Vagina (tissue), 2 donors: ENCODE results near the gene PDE3A. TPM values are rescaled to one million over a fixed set of nuclear protein-coding genes. Genes with fewer than 3 reads are reported as not detected.

Experiments
- DNase-seq, 2 donors: peaks; one replicate each; pipeline ENCODE4 v3.0.0-alpha.2; 2017; ENCODE audit errors: extremely low spot score in 2 of 2
- H3K27ac ChIP-seq: fragments of 200-600 bp; sonication (generic); one replicate; pipeline ENCODE4 v1.5.1; 2019
- H3K27me3 ChIP-seq: fragments of 200-600 bp; sonication (generic); one replicate; pipeline ENCODE4 v1.5.1; 2019
- H3K36me3 ChIP-seq, 2 donors: fragments of 200-600 bp; sonication (generic); one replicate each; pipeline ENCODE4 v1.5.1; 2017 to 2019
- H3K4me1 ChIP-seq: fragments of 200-600 bp; sonication (generic); one replicate; pipeline ENCODE4 v1.5.1; 2019
- H3K4me3 ChIP-seq, 2 donors: fragments of 200-600 bp; sonication (generic); 1 replicate in 1 of 2; 2 replicates in 1 of 2; pipeline ENCODE4 v1.5.1; 2016 to 2019
- H3K9me3 ChIP-seq: fragments of 200-600 bp; sonication (generic); one replicate; pipeline ENCODE4 v1.5.1; 2019
- CTCF ChIP-seq, 3 experiments: fragments of 450-650 bp in 2 of 3; fragments of 200-600 bp in 1 of 3; sonication (generic) in 1 of 3; IDR thresholded peaks; one replicate each; pipeline ENCODE4 v1.5.1; 2017 to 2019; ENCODE audit warnings: antibody characterized with exemption in 3 of 3, mild to moderate bottlenecking in 2 of 3, moderate library complexity in 2 of 3
- POLR2A ChIP-seq, 2 donors: fragments of 450-650 bp; IDR thresholded peaks; one replicate each; pipeline ENCODE4 v1.6.1; 2017; ENCODE audit warnings: antibody characterized with exemption in 2 of 2, mild to moderate bottlenecking in 2 of 2, moderate library complexity in 2 of 2
- POLR2AphosphoS5 ChIP-seq, 2 donors: sonication (generic); formaldehyde crosslinking; IDR thresholded peaks; one replicate each; pipeline ENCODE4 v1.9.0; 2017; ENCODE audit warnings: antibody characterized with exemption in 2 of 2, mild to moderate bottlenecking in 2 of 2, low read depth in 1 of 2; ENCODE audit not compliant: insufficient read depth in 1 of 2
- intact Hi-C: fragments of 100-400 bp; cut with DNase I; formaldehyde crosslinking; loops from one replicate; pipeline ENCODE4 v1.15.1; 2023
- total RNA-seq: library from RNA; depleted of rRNA; stranded (reverse); fragments of >200 nt; gene quantifications from one replicate; pipeline ENCODE4 v1.2.3, GENCODE V29; 2016

PDE3A gene
- total RNA-seq, 1 donor from 2014 or later: 9.6 TPM

GRCh38 chr12:20501958-20502357 is 133.6 kb downstream of the PDE3A start:
- Histone ChIP-seq H3K4me1 (no peaks in the 10 kb centered on the region), H3K27ac (no peak overlapping the region), H3K9me3 (no peaks in the 10 kb centered on the region), H3K4me3 (no peak overlapping the region), H3K36me3 (no peaks in the 10 kb centered on the region), H3K27me3 (no peaks in the 10 kb centered on the region)
- TF ChIP-seq POLR2A (IDR thresholded peaks at IDR 0.05) (no peak), CTCF (IDR thresholded peaks at IDR 0.05) (no peak), POLR2AphosphoS5 (IDR thresholded peaks at IDR 0.05; ENCODE audit: insufficient read depth in 1 of 2, low read depth in 1 of 2) (no peak)
- intact Hi-C loops: no loop called here
- no peak for DNase-seq

DNA sequence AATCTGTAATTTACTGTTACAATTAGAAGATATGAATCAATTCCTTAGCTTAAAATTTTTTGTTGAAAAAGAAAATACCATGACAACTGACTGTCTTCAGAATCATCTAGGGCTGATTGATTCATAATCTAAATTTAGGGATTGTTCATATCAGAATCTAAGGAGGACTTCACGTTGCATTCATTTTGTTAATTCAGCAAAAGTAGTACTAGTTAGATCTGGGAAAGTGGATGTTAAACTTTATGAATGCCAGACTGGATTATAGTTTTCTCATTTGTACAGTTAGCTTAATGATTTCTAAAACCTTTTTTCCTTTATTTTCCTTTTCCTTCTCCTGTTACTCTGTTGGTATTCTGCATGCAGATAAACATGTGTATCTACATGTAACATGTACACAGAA is 135.5 kb downstream of the PDE3A start:
- Histone ChIP-seq H3K36me3 (no peaks in the 10 kb centered on the region), H3K4me3 (no peak overlapping the region), H3K27ac (no peak overlapping the region), H3K4me1 (no peaks in the 10 kb centered on the region), H3K27me3 (no peaks in the 10 kb centered on the region), H3K9me3 (no peaks in the 10 kb centered on the region)
- TF ChIP-seq POLR2AphosphoS5 (IDR thresholded peaks at IDR 0.05; ENCODE audit: insufficient read depth in 1 of 2, low read depth in 1 of 2): no peak
- TF ChIP-seq POLR2A (IDR thresholded peaks at IDR 0.05): no peak
- TF ChIP-seq CTCF (IDR thresholded peaks at IDR 0.05): no peak
- no peak for DNase-seq
- intact Hi-C loops: no loop called here

DNA sequence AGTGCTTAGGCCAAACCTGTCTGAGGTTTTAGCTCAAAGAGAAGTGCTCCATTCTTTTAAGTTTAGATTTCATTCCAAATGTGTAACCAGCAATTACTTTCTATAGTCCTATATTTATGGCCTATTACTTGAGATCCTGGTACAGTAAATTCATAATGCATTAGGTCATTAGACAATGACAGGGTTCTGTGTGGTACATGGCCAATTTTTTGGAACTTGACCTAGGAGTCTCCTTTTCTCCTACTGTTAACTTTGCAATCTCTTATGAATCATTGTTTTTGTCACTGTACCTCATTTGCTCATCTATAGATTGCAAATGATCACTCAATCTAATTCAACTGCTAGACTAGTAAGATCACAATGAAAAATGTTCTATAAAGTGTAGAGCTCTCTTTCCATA is 136.7 kb downstream of the PDE3A start:
- no peaks in the 10 kb centered on the region for H3K9me3 ChIP-seq
- H3K27ac ChIP-seq: no peak overlapping the region
- no peaks in the 10 kb centered on the region for H3K36me3 ChIP-seq
- H3K4me1 ChIP-seq: no peaks in the 10 kb centered on the region
- intact Hi-C loops: no loop called here
- no peak for DNase-seq
- TF ChIP-seq CTCF (IDR thresholded peaks at IDR 0.05): no peak
- no peak for TF ChIP-seq POLR2A (IDR thresholded peaks at IDR 0.05)
- TF ChIP-seq POLR2AphosphoS5 (IDR thresholded peaks at IDR 0.05; ENCODE audit: insufficient read depth in 1 of 2, low read depth in 1 of 2): no peak
- H3K4me3 ChIP-seq: no peak overlapping the region
- no peaks in the 10 kb centered on the region for H3K27me3 ChIP-seq

DNA sequence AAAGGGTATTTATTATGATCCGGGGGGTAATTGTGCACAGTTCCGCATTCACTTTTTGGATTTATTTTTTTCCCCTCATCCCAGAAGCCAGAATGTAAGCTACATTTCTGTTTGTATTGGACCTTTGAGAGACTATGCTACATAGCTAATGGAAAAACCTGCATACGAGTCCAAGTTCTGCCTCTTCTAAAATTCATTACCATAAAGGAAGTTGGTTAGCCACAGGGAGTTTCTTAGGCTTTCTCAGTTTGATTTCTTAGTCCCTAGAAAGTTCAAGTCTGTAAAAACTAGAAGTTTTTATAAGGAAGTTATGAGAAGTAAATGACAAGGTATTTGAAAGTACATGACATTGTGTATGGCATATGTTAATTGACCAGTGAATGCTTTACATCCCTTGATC is 138.7 kb downstream of the PDE3A start:
- DNase-seq: no peak
- no peak overlapping the region for H3K27ac ChIP-seq
- TF ChIP-seq POLR2A (IDR thresholded peaks at IDR 0.05) (no peak), CTCF (IDR thresholded peaks at IDR 0.05) (no peak), POLR2AphosphoS5 (IDR thresholded peaks at IDR 0.05; ENCODE audit: insufficient read depth in 1 of 2, low read depth in 1 of 2) (no peak)
- H3K36me3 ChIP-seq: no peaks in the 10 kb centered on the region
- H3K4me3 ChIP-seq: no peak overlapping the region
- no peaks in the 10 kb centered on the region for H3K9me3 ChIP-seq
- no peaks in the 10 kb centered on the region for H3K4me1 ChIP-seq
- intact Hi-C loops: no loop called here
- H3K27me3 ChIP-seq: no peaks in the 10 kb centered on the region

- no peaks in the 10 kb centered on the region for H3K36me3 ChIP-seq
- H3K4me3 ChIP-seq: no peak overlapping the region
- H3K9me3 ChIP-seq: no peaks in the 10 kb centered on the region
- no peak for DNase-seq
- TF ChIP-seq POLR2A (IDR thresholded peaks at IDR 0.05) (no peak), POLR2AphosphoS5 (IDR thresholded peaks at IDR 0.05; ENCODE audit: insufficient read depth in 1 of 2, low read depth in 1 of 2) (no peak), CTCF (IDR thresholded peaks at IDR 0.05) (no peak)
- no peak overlapping the region for H3K27ac ChIP-seq
- no peaks in the 10 kb centered on the region for H3K4me1 ChIP-seq
- no peaks in the 10 kb centered on the region for H3K27me3 ChIP-seq
- intact Hi-C loops: no loop called here
Measured at GRCh38 chr12:20507711-20508110, 139.4 kb downstream of the PDE3A start.
